ENCODE results near the gene GALK2. TPM values are rescaled to one million over a fixed set of nuclear protein-coding genes. Genes with fewer than 3 reads are reported as not detected.

The GALK2 gene
- total and polyA plus RNA-seq, 2 of the 8 experiments (the other 6 are each of a cell fraction or from before 2014, with no cell fraction given) = 8.7 to 16.1 TPM

DNA sequence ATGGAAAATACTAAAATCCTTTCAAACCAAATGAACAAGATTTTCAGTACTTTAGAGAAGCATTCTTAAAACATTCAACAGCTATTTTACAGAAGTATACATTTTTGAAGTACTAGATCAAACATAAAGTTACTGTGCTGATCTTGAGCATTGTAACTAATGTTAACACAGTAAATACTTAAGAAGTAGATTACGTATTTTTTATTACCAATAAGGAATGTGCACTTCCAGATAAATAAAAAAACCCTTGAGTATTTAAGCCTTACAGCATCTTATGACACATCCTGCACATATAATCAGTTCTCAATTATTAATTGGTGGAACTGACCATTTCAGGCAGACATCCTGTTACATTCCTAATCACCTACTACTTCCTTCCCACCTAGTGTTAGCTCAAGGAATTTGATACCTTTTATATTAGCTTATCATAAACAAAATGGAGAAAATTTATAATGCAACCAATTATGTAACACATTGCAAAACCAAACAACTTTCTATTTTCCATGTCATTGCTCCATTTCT lies 47.4 kb upstream of the GALK2 start:
- DNase-seq (ENCODE audit: low read depth in 1 of 2, low spot score in 2 of 2) = no peak
- Histone ChIP-seq H3K4me3 (ENCODE audit: extremely low read depth in 1 of 4, insufficient read depth in 2 of 4, low read depth in 3 of 4, low read length in 4 of 4) (no peak overlapping the region), H3K23ac (ENCODE audit: insufficient read length) (no peak overlapping the region), H3K36me3 (ENCODE audit: control insufficient read depth in 2 of 4, insufficient read depth in 4 of 4, low read length in 3 of 4) (peaks cover 2 to 14% (median 4%) of the 10 kb centered on the region in 4 experiments; a peak in 6 of 8 replicates), H3K4me2 (ENCODE audit: insufficient read depth in 1 of 2, low read depth in 2 of 2, low read length in 2 of 2) (no peak overlapping the region), H3K23me2 (ENCODE audit: low read depth, low read length) (no peaks in the 10 kb centered on the region), H2AK5ac (ENCODE audit: low read depth, low read length) (no peak overlapping the region), H3K79me1 (ENCODE audit: low read depth, low read length) (no peaks in the 10 kb centered on the region), H3K27me3 (replicated peaks in 1 of 4; ENCODE audit: control insufficient read depth in 3 of 4, extremely low read depth in 1 of 4, insufficient read depth in 3 of 4, low read length in 3 of 4) (no peaks in the 10 kb centered on the region), H4K8ac (ENCODE audit: extremely low read depth, insufficient read depth, low read length) (no peak overlapping the region), H2BK12ac (ENCODE audit: low read depth, low read length) (no peak overlapping the region), H2BK15ac (ENCODE audit: low read length) (no peak overlapping the region), H3K56ac (replicated peaks; ENCODE audit: insufficient read length, low read depth, low read length) (no peak overlapping the region), H3K9ac (replicated peaks in 1 of 4; ENCODE audit: extremely low read depth in 1 of 4, low read depth in 3 of 4, low read length in 3 of 4) (no peak overlapping the region), H2BK120ac (replicated peaks; ENCODE audit: low read depth, low read length) (no peak overlapping the region), H3K14ac (ENCODE audit: insufficient read length) (no peak overlapping the region), H3K79me2 (ENCODE audit: control insufficient read depth in 1 of 2, insufficient read depth in 2 of 2, low read length in 2 of 2) (no peaks in the 10 kb centered on the region), H2AFZ (ENCODE audit: low read length) (no peak overlapping the region), H4K20me1 (replicated peaks in 1 of 2; ENCODE audit: control insufficient read depth in 1 of 2, insufficient read depth in 2 of 2, low read length in 2 of 2) (no peaks in the 10 kb centered on the region), H3K4ac (replicated peaks; ENCODE audit: insufficient read length, low read depth, low read length) (no peak overlapping the region), H3K4me1 (replicated peaks in 1 of 4; ENCODE audit: control insufficient read depth in 3 of 4, insufficient read depth in 4 of 4, low read length in 3 of 4) (no peaks in the 10 kb centered on the region), H2BK20ac (ENCODE audit: low read length) (no peak overlapping the region), H4K91ac (replicated peaks; ENCODE audit: insufficient read length, low read length) (no peak overlapping the region), H3K27ac (ENCODE audit: low read depth, low read length) (no peak overlapping the region), H2BK5ac (ENCODE audit: low read depth, low read length) (no peak overlapping the region), H3K18ac (ENCODE audit: extremely low read depth, low read length) (no peak overlapping the region), H3K9me3 (ENCODE audit: insufficient read depth in 2 of 2, low read depth in 1 of 2, low read length in 1 of 2) (no peaks in the 10 kb centered on the region), H4K5ac (ENCODE audit: insufficient read length, low read depth, low read length) (no peak overlapping the region)
- POLR2A ChIA-PET (ENCODE audit: partially characterized antibody) = interaction anchor here (0.9 to 1.0 kb wide), 2 partner anchors 33 to 77 kb away, joined by 3 read pairs; partner anchors contain the start of genes COPS2 and SECISBP2L
- 89% methylated on average over 1 of the region's 1 CpG; no CpG with 5 or more reads in 1 of the 2 experiments for WGBS, 2 experiments (ENCODE audit: extremely low coverage in 1 of 2, insufficient coverage in 1 of 2, insufficient read length in 1 of 2, insufficient replicate concordance in 2 of 2, low coverage in 1 of 2, low lambda C conversion rate in 2 of 2, missing lambda C conversion rate in 1 of 2)
- FAIRE-seq = no peak
- CTCF ChIA-PET (ENCODE audit: partially characterized antibody) = interaction anchor here (0.6 to 1.5 kb wide), 6 partner anchors 9 to 262 kb away, joined by 3 read pairs; no protein-coding TSS in a partner anchor
- TF ChIP-seq GABPA (IDR thresholded peaks at IDR 0.05; ENCODE audit: borderline replicate concordance, insufficient read depth, low read length) = no peak
- TF ChIP-seq EP300 (IDR thresholded peaks at IDR 0.05; ENCODE audit: borderline replicate concordance in 1 of 2, low read depth in 2 of 2, low read length in 2 of 2) = no peak
- no peak for TF ChIP-seq TAF1 (IDR thresholded peaks at IDR 0.05; ENCODE audit: low read depth, low read length)
- TF ChIP-seq CREB1 (IDR thresholded peaks at IDR 0.05) = no peak
- no peak for TF ChIP-seq ATF2 (IDR thresholded peaks at IDR 0.05; ENCODE audit: low read length)
- no peak for TF ChIP-seq RBBP5 (IDR thresholded peaks at IDR 0.05; ENCODE audit: borderline replicate concordance, low read depth, low read length)
- no peak for TF ChIP-seq SIN3A (conservative IDR thresholded peaks at IDR 0.05 in 1 of 2, IDR thresholded peaks at IDR 0.05 in 1 of 2; ENCODE audit: low read depth in 1 of 2, low read length in 2 of 2)
- TF ChIP-seq, protein P1, sequence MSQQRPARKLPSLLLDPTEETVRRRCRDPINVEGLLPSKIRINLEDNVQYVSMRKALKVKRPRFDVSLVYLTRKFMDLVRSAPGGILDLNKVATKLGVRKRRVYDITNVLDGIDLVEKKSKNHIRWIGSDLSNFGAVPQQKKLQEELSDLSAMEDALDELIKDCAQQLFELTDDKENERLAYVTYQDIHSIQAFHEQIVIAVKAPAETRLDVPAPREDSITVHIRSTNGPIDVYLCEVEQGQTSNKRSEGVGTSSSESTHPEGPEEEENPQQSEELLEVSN (IDR thresholded peaks at IDR 0.05) = no peak

All from H1 (cell line).